CD4-positive, alpha-beta T cell treated with Interleukin-10 for 1 hour (primary cell): ENCODE data around the gene SLC12A8.

Source experiments
- DNase-seq: peaks from one replicate; pipeline ENCODE4 v3.0.0-alpha.2; 2020

Gene SLC12A8

DNA sequence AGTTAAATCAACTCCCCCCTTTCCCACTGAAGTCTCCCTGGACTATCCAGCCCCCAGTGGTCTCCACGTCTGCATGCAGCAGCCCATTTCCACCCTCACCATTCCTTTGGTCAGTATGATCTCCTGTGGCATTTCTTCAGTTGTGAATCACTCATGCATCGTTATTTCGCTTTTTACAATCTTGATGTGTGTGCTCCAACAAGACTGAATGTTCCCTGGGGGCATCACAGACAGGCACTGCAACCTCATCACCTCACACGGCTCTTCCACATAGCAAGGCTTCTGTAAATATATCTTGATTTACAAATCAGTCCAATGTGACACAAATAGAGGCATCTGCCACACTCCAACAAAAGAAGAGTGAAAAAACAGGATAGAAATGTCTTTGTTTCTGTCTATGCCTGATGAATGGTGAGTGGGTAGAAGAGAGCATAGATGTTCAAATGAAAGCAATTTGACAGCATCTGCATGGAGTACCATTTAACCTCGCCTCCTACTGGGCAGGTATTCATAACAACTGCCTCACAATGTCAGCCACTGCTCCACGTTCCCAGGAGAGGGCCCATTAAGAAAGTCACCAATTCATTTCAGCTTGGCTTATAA lies 162.0 kb downstream of the SLC12A8 start:
- no peak for DNase-seq

DNA sequence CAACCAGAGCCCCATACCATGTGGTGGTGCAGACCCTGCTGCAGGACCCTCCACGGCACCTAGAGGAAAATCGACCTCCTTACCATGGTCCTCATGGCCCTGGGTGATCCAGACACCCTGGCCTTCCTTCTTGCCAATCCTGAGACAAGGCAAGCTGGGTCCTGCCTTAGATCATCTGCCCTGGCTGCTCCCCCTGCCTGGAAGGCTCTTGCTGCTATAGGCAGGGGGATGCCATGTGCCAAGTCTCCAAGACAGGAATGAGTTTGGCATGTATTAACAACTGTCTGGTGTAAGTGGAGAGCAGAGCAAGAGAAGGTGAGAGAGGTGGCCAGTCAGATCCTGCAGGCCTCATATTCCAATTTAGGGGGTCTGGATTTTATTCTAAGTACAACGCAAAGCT lies 164.3 kb downstream of the SLC12A8 start:
- DNase-seq, result no peak

DNA sequence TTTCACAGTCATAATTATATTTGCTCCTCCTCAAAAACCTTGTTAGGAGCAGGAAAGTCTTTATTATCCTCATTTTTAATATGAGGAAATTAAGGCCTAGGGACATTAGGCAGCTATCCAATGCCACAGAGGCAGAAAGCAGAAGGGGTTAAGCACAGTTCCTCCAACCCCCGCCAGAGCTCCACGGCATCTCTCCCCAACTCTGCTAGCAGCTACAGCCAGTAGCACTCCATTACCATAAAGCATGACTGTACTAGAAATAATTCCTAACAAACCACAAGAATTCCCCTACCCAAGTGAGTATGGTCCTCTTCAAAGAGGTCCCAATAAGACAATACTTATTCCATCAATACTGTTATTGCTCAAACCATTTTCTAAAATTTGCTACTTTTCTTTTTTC lies 166.6 kb downstream of the SLC12A8 start:
- DNase-seq, result no peak

GRCh38 chr3:125045194-125045593 lies 167.4 kb downstream of the SLC12A8 start:
- DNase-seq, result no peak

DNA sequence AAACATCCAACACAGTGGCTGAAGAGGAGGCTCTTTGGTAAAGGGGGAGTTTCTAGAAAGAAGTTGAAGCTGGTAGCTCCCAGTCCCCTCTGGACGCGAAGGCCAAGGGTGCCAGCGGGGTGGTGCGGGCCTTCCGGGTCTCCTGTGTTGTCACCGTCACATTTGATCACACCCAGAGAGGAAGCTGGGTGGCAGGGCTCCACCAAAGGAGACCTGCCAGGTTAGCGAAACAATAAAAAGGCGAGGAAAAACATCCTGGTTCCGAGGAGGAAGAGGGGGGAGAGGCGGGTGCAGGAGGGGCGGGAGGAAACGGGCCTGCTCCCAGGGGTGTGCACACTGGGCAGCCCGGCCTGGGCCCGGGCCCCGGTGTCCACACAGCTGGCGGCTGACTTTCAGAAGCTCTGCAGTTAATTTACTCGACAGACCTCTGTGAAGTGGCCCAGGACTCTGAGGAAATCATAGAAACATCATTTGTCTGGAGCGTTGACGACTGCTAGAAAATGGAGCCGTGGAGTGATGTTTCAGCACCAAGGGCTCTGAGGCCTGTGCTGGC lies 168.9 kb downstream of the SLC12A8 start:
- no peak for DNase-seq

DNA sequence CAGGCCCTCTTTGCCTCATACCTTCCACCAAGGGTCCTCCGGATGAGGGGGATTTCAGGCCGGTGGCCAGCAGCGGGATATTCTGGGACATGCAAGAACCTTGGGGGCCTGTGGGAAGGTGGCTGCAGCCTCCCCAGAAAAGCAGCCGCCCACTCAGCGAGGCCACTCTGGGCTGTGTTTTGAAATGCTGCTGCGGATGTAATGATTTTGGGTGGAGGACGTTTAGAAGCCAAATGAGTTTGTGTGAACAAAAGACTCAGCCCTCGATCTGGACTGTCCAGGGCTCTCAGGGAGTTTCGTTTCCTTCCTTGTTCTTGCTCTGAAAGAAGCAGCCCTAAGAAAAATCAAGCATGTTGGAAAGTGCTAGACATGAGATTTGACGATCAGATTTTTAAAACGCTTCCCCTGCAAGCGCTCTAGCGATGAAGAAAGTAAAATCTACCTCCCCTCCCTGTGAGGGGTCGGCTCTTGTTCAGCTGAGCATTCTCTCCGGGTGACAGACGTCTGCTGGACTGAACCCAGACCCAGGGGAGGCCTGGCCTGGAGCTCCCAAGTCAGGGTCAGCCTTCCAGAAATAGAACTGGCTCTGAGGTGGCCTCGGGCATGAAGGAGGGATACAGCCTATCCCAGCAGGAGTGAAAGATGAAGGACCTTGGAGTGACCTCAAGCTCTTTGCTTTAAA lies 169.7 kb downstream of the SLC12A8 start:
- DNase-seq, result no peak

DNA sequence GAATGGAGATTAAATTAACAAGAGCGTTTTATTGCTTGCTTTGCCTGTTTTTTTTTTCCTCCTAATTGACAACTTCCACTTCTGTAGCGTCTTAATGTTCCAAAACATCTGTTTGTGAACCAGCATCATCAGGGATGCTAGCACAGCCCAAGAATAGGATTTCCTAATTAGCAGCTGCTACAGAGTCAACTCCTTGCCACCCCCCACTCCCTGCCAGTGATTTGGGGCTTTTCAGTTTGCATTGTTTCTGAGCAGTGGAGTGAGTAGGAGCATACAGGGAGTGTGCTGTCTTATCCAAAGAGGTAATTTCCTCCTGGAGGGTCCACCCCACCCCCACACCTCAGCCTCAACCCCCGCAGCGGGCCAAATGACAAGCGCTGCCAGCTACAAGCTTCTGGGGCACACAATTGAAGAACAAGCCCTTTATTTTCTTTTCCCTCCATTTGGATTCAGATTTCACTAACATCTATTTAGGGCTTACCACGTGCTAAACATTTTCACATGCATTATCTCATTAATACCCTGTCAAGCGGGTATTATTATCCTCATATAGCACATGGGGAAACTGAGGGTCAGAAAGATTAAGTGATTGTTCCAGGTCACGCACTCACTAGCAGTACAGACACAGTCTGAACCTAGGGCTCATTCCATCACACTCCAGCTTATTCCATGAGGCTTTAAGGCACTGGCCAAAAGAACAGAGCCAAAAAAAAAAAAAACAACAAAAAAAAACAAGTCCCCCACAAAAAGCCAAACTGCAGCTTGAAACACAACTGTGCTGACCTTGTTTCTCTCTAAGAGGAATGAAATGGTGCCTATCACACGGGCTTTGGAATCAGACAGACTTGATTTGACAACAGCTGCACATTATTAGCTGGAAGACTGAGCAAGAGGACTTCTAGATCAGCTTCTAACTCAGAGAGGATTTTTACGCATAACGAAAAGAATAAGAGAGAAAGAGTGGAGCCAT lies 173.1 kb downstream of the SLC12A8 start:
- DNase-seq, result no peak

DNA sequence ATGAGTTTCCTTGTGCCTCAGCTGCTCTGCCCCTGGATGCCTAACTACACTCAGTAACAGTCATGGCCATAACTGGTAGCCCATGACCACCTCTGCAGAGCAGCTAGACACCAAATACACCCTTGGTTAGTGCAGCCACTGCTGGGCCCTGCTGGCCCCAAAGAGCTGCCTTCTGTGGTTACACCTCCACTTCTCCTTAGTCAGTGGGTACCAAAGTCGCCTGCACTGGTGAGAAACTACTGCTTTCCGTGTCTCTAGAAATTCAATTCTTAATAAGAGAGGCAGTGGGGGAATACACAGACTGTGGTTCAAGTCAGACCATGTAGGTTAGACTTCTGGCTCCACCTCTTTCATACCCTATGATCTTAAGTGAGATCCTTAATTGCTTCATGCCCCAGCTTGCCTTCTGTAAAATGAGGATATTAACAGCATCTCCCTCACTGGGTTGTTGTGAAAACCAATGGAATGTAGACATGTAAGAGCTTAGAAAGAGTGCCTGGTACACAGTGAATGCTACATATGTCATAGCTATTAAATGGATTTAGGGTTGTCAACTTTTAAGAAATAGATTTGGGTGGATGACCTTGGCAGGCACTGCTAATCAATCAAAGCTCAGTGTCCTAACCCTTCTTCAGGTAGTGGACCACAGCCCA lies 174.9 kb downstream of the SLC12A8 start:
- no peak for DNase-seq

DNA sequence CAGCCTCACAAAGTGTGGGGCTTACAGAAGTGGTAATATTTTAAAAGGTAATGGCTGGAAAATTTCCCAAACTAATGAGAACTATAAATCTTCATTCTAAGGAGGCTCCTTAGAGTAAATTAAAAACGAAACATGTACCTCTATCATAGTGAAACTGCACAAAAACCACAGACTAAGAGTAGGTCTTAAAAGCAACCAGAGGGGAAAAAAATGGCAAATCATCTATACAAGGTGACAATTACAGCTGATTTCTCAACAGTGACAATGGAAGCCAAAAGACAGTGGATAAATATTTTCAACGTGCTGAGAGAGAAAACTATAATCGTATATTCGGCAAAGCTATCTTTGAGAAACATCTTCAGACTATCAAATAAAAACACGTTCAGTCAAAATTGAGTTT lies 177.3 kb downstream of the SLC12A8 start:
- no peak for DNase-seq

- no peak for DNase-seq
Observed at GRCh38 chr3:125033616-125034015, 178.9 kb downstream of the SLC12A8 start.

GRCh38 chr3:125033135-125033534 lies 179.4 kb downstream of the SLC12A8 start:
- DNase-seq, result no peak

- DNase-seq, result no peak
Observed at GRCh38 chr3:125032683-125033082, 179.9 kb downstream of the SLC12A8 start.
